Fibroblast of the aortic adventitia (primary cell): ENCODE data around the gene CCDC6. TPM values are rescaled to one million over a fixed set of nuclear protein-coding genes. Genes with fewer than 3 reads are reported as not detected.

Experiments
- DNase-seq: peaks from one replicate; pipeline ENCODE4 v3.0.0-alpha.2; 2010; ENCODE audit warnings: low read depth
- H3K4me3 ChIP-seq: 2 replicates; pipeline ENCODE4 v1.5.1; 2011; ENCODE audit warnings: low read depth, mild to moderate bottlenecking, control low read depth, low read length, moderate library complexity
- CTCF ChIP-seq: IDR thresholded peaks from 2 replicates; pipeline ENCODE4 v1.5.1; 2011; ENCODE audit warnings: mild to moderate bottlenecking, low read length, control low read depth, inconsistent platforms; ENCODE audit not compliant: insufficient read depth
- total RNA-seq: library from RNA; depleted of rRNA; stranded (reverse); fragments of >200 nt; gene quantifications from 2 replicates; pipeline ENCODE4 v1.2.3, GENCODE V29; 2012; ENCODE audit warnings: low replicate concordance

The CCDC6 gene
- total RNA-seq, 1 donor, result 44.1 TPM

GRCh38 chr10:59844436-59844835, 61.9 kb downstream of the CCDC6 start:
- H3K4me3 ChIP-seq, result no peak overlapping the region
- no peak for TF ChIP-seq CTCF
- DNase-seq, result no peak

GRCh38 chr10:59843748-59844147, 62.6 kb downstream of the CCDC6 start:
- DNase-seq, result no peak
- no peak for TF ChIP-seq CTCF
- no peak overlapping the region for H3K4me3 ChIP-seq

GRCh38 chr10:59839576-59839975, 66.8 kb downstream of the CCDC6 start:
- peak; percentile 10 for DNase-seq
- TF ChIP-seq CTCF, result no peak
- no peak overlapping the region for H3K4me3 ChIP-seq

- DNase-seq, result no peak
- H3K4me3 ChIP-seq, result no peak overlapping the region
- no peak for TF ChIP-seq CTCF
These were observed 68.1 kb downstream of the CCDC6 start for GRCh38 chr10:59838085-59838789.

- no peak for TF ChIP-seq CTCF
- DNase-seq, result no peak
- H3K4me3 ChIP-seq, result no peak overlapping the region
These were observed 72.5 kb downstream of the CCDC6 start for GRCh38 chr10:59833810-59834209.

GRCh38 chr10:59832506-59832905, 73.8 kb downstream of the CCDC6 start:
- no peak overlapping the region for H3K4me3 ChIP-seq
- DNase-seq, result no peak
- TF ChIP-seq CTCF, result no peak
